Effector CD8-positive, alpha-beta T cell (primary cell): Measurements from ENCODE around the gene CPT1A.

ENCODE experiments used
- DNase-seq: peaks from one replicate; lab custom pipeline; 2025; lab: John Stamatoyannopoulos, UW

The CPT1A gene

GRCh38 chr11:68854273-68854958, 12.7 kb upstream of the CPT1A start:
- no peak for DNase-seq

- DNase-seq, result no peak
These were observed 10.9 kb upstream of the CPT1A start for GRCh38 chr11:68852628-68853027.

GRCh38 chr11:68848429-68848828, 6.7 kb upstream of the CPT1A start:
- DNase-seq, result no peak

- no peak for DNase-seq
These were observed 5.7 kb upstream of the CPT1A start for GRCh38 chr11:68847395-68847794.

GRCh38 chr11:68845351-68846002, 3.8 kb upstream of the CPT1A start:
- no peak for DNase-seq

- DNase-seq, result no peak
These were observed 3.1 kb upstream of the CPT1A start for GRCh38 chr11:68844801-68845200.

GRCh38 chr11:68844376-68844775, 2.7 kb upstream of the CPT1A start:
- no peak for DNase-seq

- peak; percentile 54 for DNase-seq
These were observed 2.1 kb upstream of the CPT1A start for GRCh38 chr11:68843703-68844312.

- DNase-seq, result peak; percentile 32
These were observed 1.4 kb upstream of the CPT1A start for GRCh38 chr11:68843052-68843561.

GRCh38 chr11:68842427-68843051, 823 bp upstream of the CPT1A start:
- DNase-seq, result no peak

GRCh38 chr11:68840661-68841653, 759 bp downstream of the CPT1A start:
- DNase-seq, result no peak

- no peak for DNase-seq
These were observed 1.6 kb downstream of the CPT1A start for GRCh38 chr11:68839911-68840641.

- peak; percentile 88 for DNase-seq
These were observed 2.5 kb downstream of the CPT1A start for GRCh38 chr11:68839054-68839865.

- no peak for DNase-seq
These were observed 3.1 kb downstream of the CPT1A start for GRCh38 chr11:68838572-68838964.

- no peak for DNase-seq
These were observed 3.8 kb downstream of the CPT1A start for GRCh38 chr11:68837583-68838571.

- DNase-seq, result no peak
These were observed 6.0 kb downstream of the CPT1A start for GRCh38 chr11:68835749-68836148.

GRCh38 chr11:68835328-68835727, 6.4 kb downstream of the CPT1A start:
- no peak for DNase-seq

GRCh38 chr11:68832476-68833181, 9.1 kb downstream of the CPT1A start:
- DNase-seq, result no peak
